Activated naive CD8-positive, alpha-beta T cell treated with anti-CD3 and anti-CD28 coated beads for 36 hours (primary cell): ENCODE data around the gene RGS7. TPM values are rescaled to one million over a fixed set of nuclear protein-coding genes. Genes with fewer than 3 reads are reported as not detected.

Experiments used
- DNase-seq: peaks from one replicate; pipeline ENCODE4 v3.0.0; 2021
- H3K27ac Mint-ChIP-seq: one replicate; pipeline ENCODE4 v1.8.0; 2022; ENCODE audit warnings: mild to moderate bottlenecking, moderate library complexity, mixed read lengths
- H3K27me3 Mint-ChIP-seq: one replicate; pipeline ENCODE4 v1.8.0; 2022; ENCODE audit warnings: mild to moderate bottlenecking, mixed read lengths
- H3K36me3 Mint-ChIP-seq: one replicate; pipeline ENCODE4 v1.8.0; 2021; ENCODE audit warnings: mild to moderate bottlenecking, mixed read lengths
- H3K4me1 Mint-ChIP-seq: one replicate; pipeline ENCODE4 v1.8.0; 2021; ENCODE audit warnings: mixed read lengths
- H3K4me3 Mint-ChIP-seq: one replicate; pipeline ENCODE4 v1.8.0; 2022; ENCODE audit warnings: mild to moderate bottlenecking, moderate library complexity, mixed read lengths
- H3K9me3 Mint-ChIP-seq: one replicate; pipeline ENCODE4 v1.8.0; 2022; ENCODE audit warnings: mixed read lengths
- total RNA-seq, 2 experiments: library from RNA; stranded (reverse); gene quantifications; one replicate each; pipeline ENCODE4 v1.2.3, GENCODE V29; 2021

The RGS7 gene
- total RNA-seq, 2 experiments from 2014 or later = not detected

DNA sequence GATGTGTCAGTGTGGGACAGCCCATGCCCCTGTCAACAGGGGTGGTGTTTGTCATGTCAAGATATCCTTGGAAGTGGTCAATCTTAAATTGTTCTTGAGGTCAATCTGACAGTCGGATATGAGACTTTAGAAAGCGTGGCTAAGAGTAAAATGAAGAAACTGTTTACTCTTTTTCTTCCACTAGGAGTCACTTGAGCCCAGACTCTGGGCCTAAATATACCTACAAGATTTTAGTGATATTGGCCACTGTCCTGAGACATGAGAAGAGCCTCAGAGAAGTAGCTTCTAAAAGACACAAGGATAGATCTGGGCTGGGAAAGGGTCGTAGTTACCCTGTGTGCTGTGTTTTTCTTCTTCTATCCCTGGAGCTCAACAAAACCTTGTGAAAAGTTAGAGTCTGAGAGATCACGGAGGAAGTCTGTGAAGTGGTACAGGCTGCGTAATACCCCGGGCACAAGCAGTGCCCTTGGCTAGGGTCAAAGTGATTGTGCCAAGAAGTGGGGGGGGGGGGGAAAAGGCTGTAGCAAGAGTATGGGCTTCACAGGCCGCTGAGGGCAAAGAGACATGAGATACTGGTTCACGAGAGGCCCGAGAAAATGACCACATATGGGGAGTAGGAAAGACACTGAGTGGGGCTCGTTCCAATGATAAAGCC, 389.8 kb downstream of the RGS7 start:
- H3K4me1 Mint-ChIP-seq = no peaks in the 10 kb centered on the region
- no peaks in the 10 kb centered on the region for H3K27me3 Mint-ChIP-seq
- no peak overlapping the region for H3K4me3 Mint-ChIP-seq
- no peak overlapping the region for H3K27ac Mint-ChIP-seq
- no peak for DNase-seq
- peaks cover 3% of the 10 kb centered on the region for H3K9me3 Mint-ChIP-seq
- no peaks in the 10 kb centered on the region for H3K36me3 Mint-ChIP-seq

DNA sequence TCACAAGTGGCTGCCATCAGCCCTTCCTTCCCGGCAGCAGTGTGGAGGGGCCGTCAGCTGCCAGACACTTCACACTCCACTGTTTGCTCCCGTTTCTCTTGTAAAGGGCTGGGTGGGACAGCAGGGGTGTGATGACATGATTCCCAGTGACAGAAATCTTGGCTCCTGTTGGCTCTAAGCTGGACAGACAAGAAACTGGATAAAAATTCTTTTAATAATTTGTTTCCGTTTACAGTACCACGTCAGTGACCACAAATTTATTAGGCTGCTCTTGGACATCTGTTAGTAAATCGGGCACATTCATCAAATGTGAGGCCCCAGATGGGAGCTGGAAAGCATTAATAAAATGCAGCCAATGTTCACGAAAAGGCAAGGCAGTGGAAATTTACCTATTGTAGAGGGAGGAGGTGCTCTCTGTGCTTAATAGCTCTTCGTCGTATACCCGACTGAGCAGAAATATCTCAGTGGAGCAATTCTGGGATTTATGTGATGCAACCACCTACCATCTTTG, 391.4 kb downstream of the RGS7 start:
- Mint-ChIP-seq H3K9me3 (peaks cover 3% of the 10 kb centered on the region), H3K36me3 (no peaks in the 10 kb centered on the region), H3K4me3 (no peak overlapping the region), H3K4me1 (no peaks in the 10 kb centered on the region), H3K27me3 (no peaks in the 10 kb centered on the region), H3K27ac (no peak overlapping the region)
- no peak for DNase-seq

DNA sequence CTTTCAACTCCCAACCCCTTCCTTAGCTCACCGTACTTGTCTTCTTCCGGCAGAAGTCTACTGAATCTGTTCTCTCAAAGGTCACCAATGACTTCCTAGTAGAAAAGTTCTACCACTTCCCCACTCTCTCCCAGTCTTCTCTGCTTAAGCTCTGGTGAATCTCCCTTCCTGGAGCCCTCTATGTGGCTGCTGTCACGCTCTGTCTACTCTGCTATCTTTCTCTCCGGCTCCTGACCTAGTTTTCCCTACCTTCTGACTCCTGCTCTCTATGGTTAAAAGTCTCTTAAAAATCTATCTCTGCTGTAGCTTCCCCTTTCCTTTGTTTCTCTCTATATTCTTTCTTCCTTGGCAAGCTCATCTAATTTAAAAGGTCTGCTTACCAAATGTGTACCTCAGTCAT, 394.9 kb downstream of the RGS7 start:
- no peak overlapping the region for H3K27ac Mint-ChIP-seq
- no peaks in the 10 kb centered on the region for H3K4me1 Mint-ChIP-seq
- H3K9me3 Mint-ChIP-seq = no peaks in the 10 kb centered on the region
- H3K36me3 Mint-ChIP-seq = no peaks in the 10 kb centered on the region
- no peaks in the 10 kb centered on the region for H3K27me3 Mint-ChIP-seq
- H3K4me3 Mint-ChIP-seq = no peak overlapping the region
- DNase-seq = no peak

DNA sequence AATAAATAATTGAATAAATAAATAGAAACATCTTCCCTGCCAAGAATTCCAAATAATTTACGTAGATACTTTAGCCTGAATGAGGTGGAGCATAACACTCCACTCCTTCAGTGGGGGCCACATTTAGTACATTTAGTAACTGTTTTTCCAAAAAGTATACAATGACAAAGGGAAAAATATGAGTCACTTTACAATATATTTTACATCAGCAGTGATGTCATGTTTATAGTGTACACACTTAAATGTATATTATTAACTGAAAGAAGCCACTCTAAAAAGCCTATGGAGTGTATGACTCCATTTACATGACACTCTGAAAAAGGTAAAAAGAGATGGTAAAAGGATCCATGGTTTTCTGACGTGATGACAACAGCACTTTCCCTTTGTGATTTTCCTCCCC, 400.6 kb downstream of the RGS7 start:
- no peak overlapping the region for H3K27ac Mint-ChIP-seq
- H3K27me3 Mint-ChIP-seq = no peaks in the 10 kb centered on the region
- H3K4me3 Mint-ChIP-seq = no peak overlapping the region
- no peaks in the 10 kb centered on the region for H3K4me1 Mint-ChIP-seq
- H3K9me3 Mint-ChIP-seq = no peaks in the 10 kb centered on the region
- H3K36me3 Mint-ChIP-seq = no peaks in the 10 kb centered on the region
- no peak for DNase-seq

DNA sequence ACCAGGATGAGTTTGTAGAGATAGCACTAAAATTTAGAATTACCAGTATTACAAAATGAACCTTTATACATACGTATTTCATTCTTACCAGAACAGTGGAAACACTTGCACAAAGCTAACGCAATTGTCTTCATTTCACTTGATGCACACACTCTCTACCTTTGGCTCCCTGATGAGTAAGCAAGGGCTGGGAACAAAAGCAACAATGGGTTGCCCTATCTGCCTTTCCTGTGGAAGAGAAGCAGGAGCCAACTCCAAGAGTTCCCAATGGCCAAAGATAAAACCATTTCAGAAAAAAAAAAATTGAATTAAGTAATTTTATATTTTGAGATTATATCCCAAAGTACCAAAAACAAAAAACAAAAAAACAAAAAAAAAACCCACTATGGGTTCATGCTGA, 401.0 kb downstream of the RGS7 start:
- Mint-ChIP-seq H3K9me3 (no peaks in the 10 kb centered on the region), H3K36me3 (no peaks in the 10 kb centered on the region), H3K27ac (no peak overlapping the region), H3K4me3 (no peak overlapping the region), H3K27me3 (no peaks in the 10 kb centered on the region), H3K4me1 (no peaks in the 10 kb centered on the region)
- no peak for DNase-seq

DNA sequence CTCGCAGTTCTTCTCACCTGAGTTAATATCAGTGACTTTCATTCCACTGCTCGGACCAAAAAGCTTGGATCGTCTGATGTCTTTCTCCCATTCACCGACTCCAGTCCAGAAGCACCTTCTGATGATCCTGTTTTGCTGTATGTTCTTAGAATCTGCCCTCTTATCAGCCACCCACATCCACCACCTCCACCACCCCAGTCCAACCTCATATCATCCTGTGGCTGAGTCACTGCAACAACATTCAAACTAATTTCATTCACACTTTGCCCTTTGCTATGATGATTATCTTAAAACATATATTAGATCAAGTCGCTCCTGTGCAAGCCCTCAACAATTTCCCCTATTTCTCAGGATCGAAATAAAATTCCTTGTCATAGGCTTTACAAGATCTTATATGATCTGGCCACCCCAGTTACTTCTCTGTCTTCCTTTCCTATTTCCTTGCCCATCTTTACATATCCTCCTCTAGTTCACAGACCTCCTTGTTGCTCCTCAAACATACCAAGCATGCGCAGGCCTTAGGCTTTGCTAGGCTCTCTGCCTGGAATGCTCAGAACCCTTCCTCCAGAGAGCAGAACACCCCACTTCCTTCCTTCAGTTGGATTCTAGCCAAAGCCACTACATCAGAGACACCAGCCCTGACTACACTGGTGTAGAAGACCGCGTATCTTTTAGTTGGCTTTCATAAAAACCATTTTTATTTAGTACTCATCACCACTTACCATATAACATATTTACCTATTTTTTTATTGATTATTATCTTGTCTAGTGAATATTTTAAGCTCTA, 409.4 kb downstream of the RGS7 start:
- Mint-ChIP-seq H3K4me3 (no peak overlapping the region), H3K9me3 (peaks cover 1% of the 10 kb centered on the region), H3K27me3 (no peaks in the 10 kb centered on the region), H3K36me3 (no peaks in the 10 kb centered on the region), H3K27ac (no peak overlapping the region), H3K4me1 (no peaks in the 10 kb centered on the region)
- no peak for DNase-seq

DNA sequence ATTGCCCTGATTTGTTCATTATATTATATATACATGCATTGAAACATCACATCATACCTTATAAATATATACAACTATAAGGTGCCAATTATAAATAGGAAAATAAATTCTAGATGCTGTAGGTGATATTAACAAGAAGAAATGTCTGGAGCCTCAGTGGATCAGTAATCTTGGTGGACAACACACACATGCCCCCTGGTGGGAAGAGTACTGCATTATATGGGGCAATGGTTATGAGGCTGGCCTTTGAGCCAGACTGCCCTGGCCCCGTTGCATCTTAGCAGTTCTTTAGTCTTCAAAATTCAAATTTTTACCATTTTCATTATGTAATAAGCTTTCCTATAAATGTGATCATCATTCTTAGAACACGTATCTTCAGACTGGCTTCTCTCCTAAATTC, 410.1 kb downstream of the RGS7 start:
- H3K36me3 Mint-ChIP-seq = no peaks in the 10 kb centered on the region
- H3K4me1 Mint-ChIP-seq = no peaks in the 10 kb centered on the region
- H3K4me3 Mint-ChIP-seq = no peak overlapping the region
- H3K27me3 Mint-ChIP-seq = no peaks in the 10 kb centered on the region
- no peak overlapping the region for H3K27ac Mint-ChIP-seq
- no peak for DNase-seq
- H3K9me3 Mint-ChIP-seq = peaks cover 1% of the 10 kb centered on the region

DNA sequence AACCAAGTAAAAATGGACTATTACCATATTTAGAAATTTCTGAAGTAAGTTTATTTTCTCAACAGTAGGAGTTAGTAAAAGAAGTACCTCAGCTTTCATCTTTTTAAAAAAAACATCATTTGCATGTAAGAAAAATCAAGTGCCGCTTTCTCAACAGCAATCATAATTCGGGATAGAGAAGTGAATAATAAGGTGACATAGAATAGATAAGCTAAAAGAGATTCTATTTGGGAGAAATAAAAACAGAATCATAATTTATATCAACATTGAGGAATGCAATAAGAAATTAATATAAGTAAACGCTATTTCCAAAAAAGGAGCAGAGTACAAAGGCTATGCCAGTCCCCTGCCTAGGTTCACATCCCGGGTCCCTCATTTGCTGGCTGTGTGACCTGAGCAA, 414.1 kb downstream of the RGS7 start:
- Mint-ChIP-seq H3K27ac (no peak overlapping the region), H3K4me1 (no peaks in the 10 kb centered on the region), H3K9me3 (peaks cover 4% of the 10 kb centered on the region), H3K27me3 (no peaks in the 10 kb centered on the region), H3K4me3 (no peak overlapping the region), H3K36me3 (no peaks in the 10 kb centered on the region)
- DNase-seq = no peak

DNA sequence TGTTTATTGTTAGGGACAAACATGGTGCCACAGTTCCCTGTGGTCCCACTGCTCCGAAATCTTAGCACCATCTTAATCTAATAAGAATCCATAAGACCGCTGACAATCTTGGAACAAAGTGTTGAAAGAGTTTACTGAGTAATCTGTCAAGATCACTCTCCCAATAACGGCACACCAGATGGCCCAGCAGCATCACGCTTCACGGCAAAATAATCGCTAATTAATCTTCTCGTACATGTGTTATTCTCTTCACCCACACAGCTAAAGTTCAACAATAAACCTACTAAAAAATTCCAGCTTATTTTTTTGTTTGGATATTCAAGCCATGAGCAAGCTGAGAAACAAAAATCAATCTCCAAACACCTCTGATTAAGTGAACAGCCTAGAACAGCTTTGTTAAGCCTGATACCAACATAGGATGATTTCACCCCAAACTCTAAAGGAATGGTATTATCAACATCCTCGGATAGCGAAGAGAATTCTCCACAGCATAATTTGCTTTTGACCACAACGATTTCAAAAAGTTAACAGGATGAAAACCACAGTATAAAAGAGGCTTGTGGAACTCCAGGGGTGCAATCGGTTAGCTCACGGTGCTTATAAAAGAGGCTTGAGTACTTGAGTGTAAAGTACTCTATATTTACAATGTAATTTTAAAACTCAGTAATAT, 415.2 kb downstream of the RGS7 start:
- Mint-ChIP-seq H3K4me1 (no peaks in the 10 kb centered on the region), H3K27ac (no peak overlapping the region), H3K9me3 (peaks cover 13% of the 10 kb centered on the region), H3K27me3 (no peaks in the 10 kb centered on the region), H3K36me3 (no peaks in the 10 kb centered on the region), H3K4me3 (no peak overlapping the region)
- DNase-seq = no peak

DNA sequence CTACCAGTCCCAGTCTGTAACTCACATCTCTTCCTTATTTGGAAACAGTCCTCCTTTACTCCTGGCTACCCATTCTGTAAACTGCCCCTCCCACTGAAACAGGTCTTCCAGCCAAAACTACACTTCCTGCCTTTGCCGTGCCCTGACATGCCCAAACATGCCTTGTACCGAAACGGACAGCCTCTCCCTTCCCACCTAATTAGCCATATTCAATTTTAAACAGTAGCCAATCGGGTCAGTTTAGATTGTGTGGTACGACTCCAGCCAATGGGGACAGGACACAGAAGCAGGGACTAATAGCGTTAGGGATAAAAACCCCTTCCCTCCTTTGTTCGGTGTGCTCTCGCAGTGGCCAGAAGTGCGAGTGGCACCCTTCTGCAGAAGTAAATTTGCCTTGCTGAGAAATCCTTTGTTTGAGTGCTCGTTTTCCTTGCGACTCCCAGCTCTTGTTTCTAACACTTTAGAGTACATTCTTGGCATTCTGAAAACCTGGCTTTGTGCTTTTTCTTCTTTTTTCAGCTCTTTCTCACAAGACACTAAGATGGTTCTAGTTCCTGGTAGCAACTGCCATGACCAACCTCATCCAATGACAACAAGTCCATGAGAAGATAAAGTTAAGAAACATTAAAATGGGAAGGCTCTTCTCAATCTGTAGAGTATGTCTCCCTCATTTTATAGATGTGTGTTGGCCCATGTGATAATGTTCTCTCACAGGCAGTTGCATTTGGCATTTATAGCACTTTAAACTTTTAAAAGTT, 419.9 kb downstream of the RGS7 start:
- H3K36me3 Mint-ChIP-seq = no peaks in the 10 kb centered on the region
- H3K9me3 Mint-ChIP-seq = peaks cover 15% of the 10 kb centered on the region
- no peaks in the 10 kb centered on the region for H3K4me1 Mint-ChIP-seq
- H3K27me3 Mint-ChIP-seq = no peaks in the 10 kb centered on the region
- H3K27ac Mint-ChIP-seq = no peak overlapping the region
- no peak overlapping the region for H3K4me3 Mint-ChIP-seq
- no peak for DNase-seq

DNA sequence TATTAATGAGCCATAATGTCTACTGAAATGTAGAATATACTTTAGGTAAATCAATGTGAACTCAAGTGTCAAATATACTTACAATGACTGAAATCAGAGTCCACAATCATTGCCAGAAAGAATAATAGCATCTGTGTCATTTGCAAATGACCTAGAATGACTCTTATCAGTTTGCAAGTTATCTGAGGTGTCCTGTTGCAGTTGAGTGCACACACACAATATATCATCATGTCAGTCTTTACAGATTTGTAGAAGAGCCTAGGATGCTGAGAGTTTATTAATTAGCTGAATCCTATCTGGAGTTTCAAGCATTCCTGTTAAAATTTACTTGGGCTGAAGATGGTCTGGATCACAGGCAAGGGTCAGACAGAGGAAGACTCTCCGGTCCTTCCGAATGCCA, 421.1 kb downstream of the RGS7 start:
- no peak overlapping the region for H3K4me3 Mint-ChIP-seq

DNA sequence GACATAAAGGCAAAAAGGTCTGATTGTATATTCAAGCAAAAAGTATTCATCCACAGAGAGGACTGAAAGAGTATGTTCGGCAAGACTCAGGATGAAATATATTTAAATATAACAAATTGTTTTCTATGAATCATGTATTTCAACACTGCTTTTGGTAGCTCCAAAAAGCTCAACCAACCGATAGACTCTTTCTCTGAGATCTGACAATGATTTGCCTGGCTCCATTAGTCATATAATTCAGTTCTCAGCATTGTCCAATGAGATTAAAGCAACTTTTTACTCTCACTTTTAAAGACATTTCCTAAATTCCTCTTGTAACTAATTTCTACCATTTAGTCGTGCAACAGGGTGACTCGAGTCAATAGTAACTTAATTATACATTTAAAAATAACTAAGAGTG, 426.0 kb downstream of the RGS7 start:
- no peak for DNase-seq
- Mint-ChIP-seq H3K4me1 (no peaks in the 10 kb centered on the region), H3K4me3 (no peak overlapping the region), H3K27me3 (no peaks in the 10 kb centered on the region), H3K27ac (no peak overlapping the region), H3K36me3 (no peaks in the 10 kb centered on the region), H3K9me3 (peaks cover 2% of the 10 kb centered on the region)

More for the DNA sequence above, 421.1 kb downstream of the RGS7 start:
- H3K36me3 Mint-ChIP-seq = no peaks in the 10 kb centered on the region
- no peaks in the 10 kb centered on the region for H3K27me3 Mint-ChIP-seq
- no peaks in the 10 kb centered on the region for H3K4me1 Mint-ChIP-seq
- DNase-seq = no peak
- H3K27ac Mint-ChIP-seq = no peak overlapping the region
- H3K9me3 Mint-ChIP-seq = peaks cover 15% of the 10 kb centered on the region

DNA sequence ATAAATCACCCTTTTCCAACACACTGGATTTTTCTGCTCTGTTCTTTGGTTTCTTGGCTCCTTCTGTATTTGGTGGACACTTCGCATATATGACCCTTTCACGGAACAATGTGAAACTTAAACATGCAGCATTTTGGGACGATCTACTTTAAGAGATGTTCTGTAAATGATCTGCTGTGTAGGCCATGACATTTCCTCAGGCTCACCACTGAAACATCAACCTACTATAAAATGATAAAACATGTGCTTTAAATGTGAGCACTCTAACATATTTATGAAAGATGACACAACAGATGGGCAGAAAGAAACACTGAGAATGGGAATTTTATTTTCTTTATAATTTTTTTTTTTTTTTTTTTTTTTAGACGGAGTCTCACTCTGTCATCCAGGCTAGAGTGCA, 428.7 kb downstream of the RGS7 start:
- Mint-ChIP-seq H3K9me3 (peaks cover 2% of the 10 kb centered on the region), H3K4me3 (no peak overlapping the region)

DNA sequence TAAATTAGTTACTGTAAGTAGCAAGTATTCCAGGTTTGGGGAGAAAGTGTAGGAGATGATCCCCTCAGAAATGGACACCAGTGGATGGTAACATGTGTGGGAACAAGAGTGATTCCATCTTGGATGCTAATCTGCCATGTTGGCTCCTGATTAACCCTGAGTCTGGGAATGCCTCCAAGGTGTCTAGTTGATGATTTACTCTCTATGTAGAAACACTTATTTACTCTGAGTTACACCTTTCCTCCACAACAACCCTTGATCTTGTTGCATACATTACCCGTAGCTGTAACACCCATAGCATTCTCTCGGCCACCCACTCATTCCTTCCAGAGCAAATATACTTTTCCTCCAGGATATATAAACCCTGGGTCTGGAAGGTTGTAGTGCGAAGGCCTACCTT, 429.2 kb downstream of the RGS7 start:
- no peak overlapping the region for H3K4me3 Mint-ChIP-seq
- no peak overlapping the region for H3K27ac Mint-ChIP-seq
- H3K36me3 Mint-ChIP-seq = no peaks in the 10 kb centered on the region
- no peak for DNase-seq
- H3K4me1 Mint-ChIP-seq = no peaks in the 10 kb centered on the region
- peaks cover 2% of the 10 kb centered on the region for H3K9me3 Mint-ChIP-seq
- no peaks in the 10 kb centered on the region for H3K27me3 Mint-ChIP-seq

More for the DNA sequence above, 428.7 kb downstream of the RGS7 start:
- Mint-ChIP-seq H3K27me3 (no peaks in the 10 kb centered on the region), H3K27ac (no peak overlapping the region), H3K4me1 (no peaks in the 10 kb centered on the region), H3K36me3 (no peaks in the 10 kb centered on the region)
- no peak for DNase-seq

DNA sequence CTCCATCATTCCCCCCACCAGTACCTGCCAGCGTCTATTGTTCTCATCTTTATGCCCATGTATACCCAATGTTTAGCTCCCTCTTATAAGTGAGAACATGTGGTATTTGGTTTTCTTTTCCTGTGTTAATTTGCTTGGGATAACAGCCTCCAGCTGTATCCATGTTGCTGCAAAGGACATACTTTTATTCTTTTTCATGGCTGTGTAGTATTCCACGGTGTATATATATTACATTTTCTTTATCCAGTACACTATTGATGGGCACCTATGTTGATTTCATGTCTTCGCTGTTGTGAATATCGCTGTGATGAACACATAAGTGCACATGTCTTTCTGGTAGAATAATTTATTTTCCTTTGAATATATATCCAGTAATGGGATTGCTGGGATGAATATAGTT, 431.7 kb downstream of the RGS7 start:
- no peaks in the 10 kb centered on the region for H3K4me1 Mint-ChIP-seq
- DNase-seq = no peak
- no peak overlapping the region for H3K27ac Mint-ChIP-seq
- H3K9me3 Mint-ChIP-seq = peaks cover 6% of the 10 kb centered on the region
- no peak overlapping the region for H3K4me3 Mint-ChIP-seq
- H3K36me3 Mint-ChIP-seq = no peaks in the 10 kb centered on the region
- no peaks in the 10 kb centered on the region for H3K27me3 Mint-ChIP-seq
